ENCODE results near the gene CMTM8. TPM values are rescaled to one million over a fixed set of nuclear protein-coding genes. Genes with fewer than 3 reads are reported as not detected.

Gene CMTM8
- total RNA-seq, 2 donors from 2014 or later = 5.8 to 11.6 TPM

- Histone ChIP-seq H3K27me3 (ENCODE audit: control insufficient read depth, insufficient read depth, low read length, poor library complexity, severe bottlenecking) (peaks cover 47% of the 10 kb centered on the region), H3K9ac (ENCODE audit: extremely low read depth, low read length, poor library complexity, severe bottlenecking) (peak within 1 kb of the TSS; percentile 15), H3K36me3 (ENCODE audit: control insufficient read depth, insufficient read depth, low read length) (no peaks in the 10 kb centered on the region), H3K4me3 (ENCODE audit: low read length) (peak within 1 kb of the TSS; percentile 75), H3K9me3 (ENCODE audit: control insufficient read depth, low read length) (no peaks in the 10 kb centered on the region), H3K27ac (ENCODE audit: low read depth, low read length) (peak within 1 kb of the TSS; percentile 64), H3K4me1 (ENCODE audit: control insufficient read depth, insufficient read depth, low read length) (no peaks in the 10 kb centered on the region)
- H3K4me3 Mint-ChIP-seq = peak within 1 kb of the TSS; percentile 81
- H3K36me3 Mint-ChIP-seq (ENCODE audit: low read depth) = no peaks in the 10 kb centered on the region
- H3K4me1 Mint-ChIP-seq = peaks cover 13% of the 10 kb centered on the region
- no peaks in the 10 kb centered on the region for H3K9me3 Mint-ChIP-seq
- TF ChIP-seq CTCF (conservative IDR thresholded peaks at IDR 0.05) = no peak
- DNase-seq = peak; percentile 89
- H3K27ac Mint-ChIP-seq = peak within 1 kb of the TSS; percentile 82
- H3K27me3 Mint-ChIP-seq (ENCODE audit: insufficient read depth) = peaks cover 42% of the 10 kb centered on the region
- 1% methylated on average over 25 to 107 of the region's 107 CpGs for WGBS, 2 experiments (ENCODE audit: insufficient coverage in 1 of 2, insufficient read length in 1 of 2)
Measured at GRCh38 chr3:32391643-32392535, 153.4 kb downstream of the CMTM8 start, which contains the start of gene CMTM7. Gene CMTM7, plus strand, starts transcription at chr3:32391853. Its CDS starts 54 bp downstream, at chr3:32391907.

- no peaks in the 10 kb centered on the region for H3K9me3 ChIP-seq (ENCODE audit: control insufficient read depth, low read length)
- H3K4me1 Mint-ChIP-seq = peaks cover 13% of the 10 kb centered on the region
- peak overlapping the region; percentile 82 for H3K27ac Mint-ChIP-seq
- H3K4me3 Mint-ChIP-seq = peak overlapping the region; percentile 81
- no peaks in the 10 kb centered on the region for H3K9me3 Mint-ChIP-seq
- DNase-seq = no peak
- peak overlapping the region; percentile 15 for H3K9ac ChIP-seq (ENCODE audit: extremely low read depth, low read length, poor library complexity, severe bottlenecking)
- H3K4me1 ChIP-seq (ENCODE audit: control insufficient read depth, insufficient read depth, low read length) = no peaks in the 10 kb centered on the region
- no peak for TF ChIP-seq CTCF (conservative IDR thresholded peaks at IDR 0.05)
- no peaks in the 10 kb centered on the region for H3K36me3 Mint-ChIP-seq (ENCODE audit: low read depth)
- peaks cover 42% of the 10 kb centered on the region for H3K27me3 Mint-ChIP-seq (ENCODE audit: insufficient read depth)
- H3K27me3 ChIP-seq (ENCODE audit: control insufficient read depth, insufficient read depth, low read length, poor library complexity, severe bottlenecking) = peaks cover 43% of the 10 kb centered on the region
- H3K4me3 ChIP-seq (ENCODE audit: low read length) = peak overlapping the region; percentile 75
- H3K36me3 ChIP-seq (ENCODE audit: control insufficient read depth, insufficient read depth, low read length) = no peaks in the 10 kb centered on the region
- WGBS, 2 experiments (ENCODE audit: insufficient coverage in 1 of 2, insufficient read length in 1 of 2) = 42% methylated on average over 5 to 18 of the region's 18 CpGs
- peak overlapping the region; percentile 64 for H3K27ac ChIP-seq (ENCODE audit: low read depth, low read length)
Measured at GRCh38 chr3:32392536-32393302, 154.2 kb downstream of the CMTM8 start.

GRCh38 chr3:32395496-32395895, 157.0 kb downstream of the CMTM8 start:
- no peak overlapping the region for H3K9ac ChIP-seq (ENCODE audit: extremely low read depth, low read length, poor library complexity, severe bottlenecking)
- no peak overlapping the region for H3K4me3 Mint-ChIP-seq
- TF ChIP-seq CTCF (conservative IDR thresholded peaks at IDR 0.05) = no peak
- H3K4me3 ChIP-seq (ENCODE audit: low read length) = no peak overlapping the region
- peaks cover 24% of the 10 kb centered on the region for H3K27me3 Mint-ChIP-seq (ENCODE audit: insufficient read depth)
- no peaks in the 10 kb centered on the region for H3K9me3 ChIP-seq (ENCODE audit: control insufficient read depth, low read length)
- no peaks in the 10 kb centered on the region for H3K36me3 Mint-ChIP-seq (ENCODE audit: low read depth)
- WGBS, 2 experiments (ENCODE audit: insufficient coverage in 1 of 2, insufficient read length in 1 of 2) = 90 to 93% methylated on average over 2 of the region's 2 CpGs
- no peaks in the 10 kb centered on the region for H3K36me3 ChIP-seq (ENCODE audit: control insufficient read depth, insufficient read depth, low read length)
- H3K4me1 ChIP-seq (ENCODE audit: control insufficient read depth, insufficient read depth, low read length) = no peaks in the 10 kb centered on the region
- peaks cover 21% of the 10 kb centered on the region for H3K27me3 ChIP-seq (ENCODE audit: control insufficient read depth, insufficient read depth, low read length, poor library complexity, severe bottlenecking)
- H3K27ac ChIP-seq (ENCODE audit: low read depth, low read length) = no peak overlapping the region
- H3K9me3 Mint-ChIP-seq = no peaks in the 10 kb centered on the region
- no peak overlapping the region for H3K27ac Mint-ChIP-seq
- no peak for DNase-seq
- H3K4me1 Mint-ChIP-seq = peaks cover 22% of the 10 kb centered on the region
